Aorta (tissue), 5 donors: Measurements from ENCODE around the gene FGF2. TPM values are rescaled to one million over a fixed set of nuclear protein-coding genes. Genes with fewer than 3 reads are reported as not detected.
A peak's percentile ranks its signal among the peaks of the same experiment; 100 is the strongest.

Source experiments
- ATAC-seq: fragments of 200-7000 bp; cut with Tn5 transposase; one replicate; pipeline ENCODE4 v1.9.1; 2022; ENCODE audit warnings: moderate library complexity; ENCODE audit not compliant: low FRiP score
- DNase-seq, 2 donors: peaks; one replicate each; pipeline ENCODE4 v3.0.0-alpha.2; 2020
- H3K27ac ChIP-seq, 2 donors: one replicate each; pipeline ENCODE4 v1.5.1; 2013; ENCODE audit warnings: low read length in 2 of 2, mild to moderate bottlenecking in 2 of 2, moderate library complexity in 2 of 2, control low read depth in 1 of 2, inconsistent platforms in 1 of 2, low read depth in 1 of 2
- H3K27me3 ChIP-seq, 2 donors: one replicate each; pipeline ENCODE4 v1.6.1; 2013; ENCODE audit warnings: control low read depth in 1 of 2, low read length in 1 of 2, mild to moderate bottlenecking in 1 of 2, moderate library complexity in 1 of 2; ENCODE audit not compliant: insufficient read depth in 2 of 2, control insufficient read depth in 1 of 2
- H3K36me3 ChIP-seq, 2 donors: one replicate each; pipeline ENCODE4 v1.6.1; 2013; ENCODE audit warnings: control low read depth in 1 of 2, low read length in 1 of 2, mild to moderate bottlenecking in 1 of 2; ENCODE audit not compliant: insufficient read depth in 2 of 2, control insufficient read depth in 1 of 2
- H3K4me1 ChIP-seq, 2 donors: one replicate each; pipeline ENCODE4 v1.6.1; 2013; ENCODE audit warnings: low read length in 2 of 2, control low read depth in 1 of 2, mild to moderate bottlenecking in 1 of 2, moderate library complexity in 1 of 2; ENCODE audit not compliant: insufficient read depth in 2 of 2, control insufficient read depth in 1 of 2
- H3K4me3 ChIP-seq, 2 donors: one replicate each; pipeline ENCODE4 v1.5.1; 2013; ENCODE audit warnings: low read length in 2 of 2, control low read depth in 1 of 2, mild to moderate bottlenecking in 1 of 2
- H3K9me3 ChIP-seq: one replicate; pipeline ENCODE4 v1.6.1; 2013; ENCODE audit warnings: mild to moderate bottlenecking, low read length; ENCODE audit not compliant: control insufficient read depth
- WGBS, 2 donors: extraction: QIAGEN DNeasy Blood & Tissue Kit; methylation state at CpG; one replicate each; pipeline ENCODE4 v1.1.7; 2013; 5-methylcytosine and 5-hydroxymethylcytosine counted together
- intact Hi-C, 2 donors: fragments of 100-400 bp; cut with DNase I; formaldehyde crosslinking; loops; one replicate each; pipeline versions ENCODE4 v1.14.2 to v1.15.0; 2022
- polyA plus RNA-seq, 2 donors: library from polyadenylated mRNA; stranded (reverse); fragments of 200-250 nt; gene quantifications; one replicate each; pipeline ENCODE4 v1.2.3, GENCODE V29; 2013
- total RNA-seq, 2 donors: library from RNA; stranded (reverse); fragmentation: NEBNext Ultra II Directional; extraction: Animal tissue kit (Norgen Biotek cat#: 25700); gene quantifications; one replicate each; pipeline ENCODE4 v1.2.1, GENCODE V29; 2021
- donor health status: healthy with polysubstance abuse.
- donor health status: Bipolar disorder and iron deficiency.
- donor health status: DM: no; HTN: no; CAD: no.
- donor health status: DM: no; HTN: no; CAD: no.
- donor health status: DM: yes; HTN: yes; CAD: no.

Gene FGF2
- total and polyA plus RNA-seq, 4 donors, result 8.8 to 35.9 (median 22.2) TPM

GRCh38 chr4:122912810-122913575, 86.4 kb downstream of the FGF2 start:
- intact Hi-C loops, result loop anchor here in 1 of 2 donors (5.0 kb wide), 1 partner anchor 151 kb away; no protein-coding TSS in a partner anchor
- H3K27ac ChIP-seq, result no peak overlapping the region
- WGBS, 2 donors, result 79 to 88% methylated on average over 1 of the region's 1 CpG
- H3K27me3 ChIP-seq, result no peaks in the 10 kb centered on the region
- no peaks in the 10 kb centered on the region for H3K4me1 ChIP-seq
- H3K36me3 ChIP-seq, result no peaks in the 10 kb centered on the region
- H3K4me3 ChIP-seq, result no peak overlapping the region
- ATAC-seq (no peak), DNase-seq (no peak)
- H3K9me3 ChIP-seq, result no peaks in the 10 kb centered on the region

- Histone ChIP-seq H3K36me3 (no peaks in the 10 kb centered on the region), H3K4me1 (no peaks in the 10 kb centered on the region), H3K27ac (no peak overlapping the region), H3K4me3 (no peak overlapping the region), H3K9me3 (no peaks in the 10 kb centered on the region), H3K27me3 (no peaks in the 10 kb centered on the region)
- 30 to 36% methylated on average over 4 of the region's 4 CpGs for WGBS, 2 donors
- DNase-seq, result no peak
- intact Hi-C loops, result loop anchor here (2.0 to 5.0 kb wide), 2 partner anchors 152 to 182 kb away; partner anchors contain the start of gene BBS12 (in 1 of the 2)
- ATAC-seq, result no peak
Measured at GRCh38 chr4:122914292-122914904, 87.8 kb downstream of the FGF2 start.

GRCh38 chr4:122914938-122915337, 88.3 kb downstream of the FGF2 start:
- DNase-seq, result no peak
- intact Hi-C loops, result loop anchor here (2.0 to 5.0 kb wide), 2 partner anchors 153 to 182 kb away; partner anchors contain the start of gene BBS12 (in 1 of the 2)
- 61 to 68% methylated on average over 3 of the region's 3 CpGs for WGBS, 2 donors
- Histone ChIP-seq H3K36me3 (no peaks in the 10 kb centered on the region), H3K27ac (no peak overlapping the region), H3K9me3 (no peaks in the 10 kb centered on the region), H3K27me3 (no peaks in the 10 kb centered on the region), H3K4me3 (no peak overlapping the region), H3K4me1 (no peaks in the 10 kb centered on the region)
- ATAC-seq, result no peak

- intact Hi-C loops, result no loop called here
- Histone ChIP-seq H3K36me3 (no peaks in the 10 kb centered on the region), H3K4me3 (no peak overlapping the region), H3K4me1 (peaks cover 0 to 1% of the 10 kb centered on the region in 2 donors), H3K9me3 (no peaks in the 10 kb centered on the region), H3K27me3 (no peaks in the 10 kb centered on the region), H3K27ac (no peak overlapping the region)
- ATAC-seq, result no peak
- DNase-seq, result no peak
- 88 to 89% methylated on average over 5 of the region's 5 CpGs for WGBS, 2 donors
Measured at GRCh38 chr4:122917731-122918130, 91.1 kb downstream of the FGF2 start.

GRCh38 chr4:122920473-122920872, 93.8 kb downstream of the FGF2 start:
- Histone ChIP-seq H3K9me3 (no peaks in the 10 kb centered on the region), H3K4me1 (peaks cover 0 to 1% of the 10 kb centered on the region in 2 donors), H3K4me3 (no peak overlapping the region), H3K27ac (no peak overlapping the region), H3K27me3 (no peaks in the 10 kb centered on the region), H3K36me3 (no peaks in the 10 kb centered on the region)
- intact Hi-C loops, result loop anchor here (2.0 to 5.0 kb wide), 2 partner anchors 162 to 163 kb away; no protein-coding TSS in a partner anchor
- WGBS, 2 donors, result 84 to 86% methylated on average over 5 of the region's 5 CpGs
- DNase-seq, result no peak
- ATAC-seq, result no peak

- DNase-seq, result no peak
- intact Hi-C loops, result loop anchor here (2.0 to 5.0 kb wide), 2 partner anchors 162 to 164 kb away; no protein-coding TSS in a partner anchor
- H3K27ac ChIP-seq, result no peak overlapping the region
- H3K4me1 ChIP-seq, result peaks cover 0 to 1% of the 10 kb centered on the region in 2 donors
- no peak for ATAC-seq
- 82 to 83% methylated on average over 5 of the region's 5 CpGs for WGBS, 2 donors
- H3K9me3 ChIP-seq, result no peaks in the 10 kb centered on the region
- H3K27me3 ChIP-seq, result no peaks in the 10 kb centered on the region
- H3K36me3 ChIP-seq, result no peaks in the 10 kb centered on the region
- H3K4me3 ChIP-seq, result peak overlapping the region in 1 of 2 donors; percentile 73
Measured at GRCh38 chr4:122921300-122921699, 94.7 kb downstream of the FGF2 start.

GRCh38 chr4:122921971-122922876, 95.6 kb downstream of the FGF2 start, which contains the start of gene NUDT6:
Gene NUDT6 (minus strand): TSS chr4:122922597. CDS start chr4:122922572, 25 bp downstream.
- no peaks in the 10 kb centered on the region for H3K36me3 ChIP-seq
- H3K27me3 ChIP-seq, result no peaks in the 10 kb centered on the region
- peak within 1 kb of the TSS; percentile 71 to 73 for H3K4me3 ChIP-seq
- peak; percentile 93 for ATAC-seq
- H3K9me3 ChIP-seq, result no peaks in the 10 kb centered on the region
- H3K27ac ChIP-seq, result peak within 1 kb of the TSS in 1 of 2 donors; percentile 68
- DNase-seq, result peak; percentile 74 to 86
- WGBS, 2 donors, result 0% methylated on average over 57 to 63 of the region's 63 CpGs
- H3K4me1 ChIP-seq, result peaks cover 0 to 1% of the 10 kb centered on the region in 2 donors
- intact Hi-C loops, result loop anchor here (1.0 to 5.0 kb wide), 4 partner anchors 95 to 189 kb away; partner anchors contain the start of gene BBS12 (in 1 of the 2)
